Measurements from ENCODE around the gene DGAT2L6.

GRCh38 chrX:70172221-70172620 is 5.1 kb upstream of the DGAT2L6 start:
- TF ChIP-seq CTCF (conservative IDR thresholded peaks at IDR 0.05; ENCODE audit: low read depth, low read length) (no peak), EZH2 (IDR thresholded peaks at IDR 0.05; ENCODE audit: low read length, unreplicated experiment) (no peak)

Measured in PC-3 (cell line).